Hematopoietic multipotent progenitor cell treated with erythropoietin and hydrocortisone succinate and interleukin-3 and kit ligand, for 15 days (in vitro differentiated cells): ENCODE data around the gene FAT3.

Experiments used
- DNase-seq: peaks from one replicate; pipeline ENCODE4 v3.0.0-alpha.2; 2015; ENCODE audit warnings: low spot score

The FAT3 gene

GRCh38 chr11:92227959-92228935, 3.6 kb downstream of the FAT3 start:
- no peak for DNase-seq

GRCh38 chr11:92236856-92237255, 12.2 kb downstream of the FAT3 start:
- no peak for DNase-seq

- no peak for DNase-seq
Measured at GRCh38 chr11:92240916-92241315, 16.3 kb downstream of the FAT3 start.

GRCh38 chr11:92245700-92246271, 21.2 kb downstream of the FAT3 start:
- no peak for DNase-seq

- DNase-seq, result no peak
Measured at GRCh38 chr11:92246630-92247029, 22.0 kb downstream of the FAT3 start.

GRCh38 chr11:92249156-92249753, 24.6 kb downstream of the FAT3 start:
- no peak for DNase-seq

- DNase-seq, result no peak
Measured at GRCh38 chr11:92251980-92252379, 27.4 kb downstream of the FAT3 start.

GRCh38 chr11:92253421-92253820, 28.8 kb downstream of the FAT3 start:
- no peak for DNase-seq

- no peak for DNase-seq
Measured at GRCh38 chr11:92253945-92254344, 29.3 kb downstream of the FAT3 start.

GRCh38 chr11:92257536-92257935, 32.9 kb downstream of the FAT3 start:
- no peak for DNase-seq

- DNase-seq, result no peak
Measured at GRCh38 chr11:92259861-92260260, 35.2 kb downstream of the FAT3 start.

- DNase-seq, result no peak
Measured at GRCh38 chr11:92264350-92264749, 39.7 kb downstream of the FAT3 start.

GRCh38 chr11:92266806-92267205, 42.2 kb downstream of the FAT3 start:
- no peak for DNase-seq

- no peak for DNase-seq
Measured at GRCh38 chr11:92267278-92267677, 42.7 kb downstream of the FAT3 start.

- DNase-seq, result no peak
Measured at GRCh38 chr11:92267968-92268367, 43.4 kb downstream of the FAT3 start.

- DNase-seq, result no peak
Measured at GRCh38 chr11:92268546-92268945, 43.9 kb downstream of the FAT3 start.

GRCh38 chr11:92269021-92269420, 44.4 kb downstream of the FAT3 start:
- DNase-seq, result no peak

GRCh38 chr11:92269841-92270240, 45.2 kb downstream of the FAT3 start:
- DNase-seq, result no peak

GRCh38 chr11:92272651-92273050, 48.0 kb downstream of the FAT3 start:
- DNase-seq, result no peak
